CD4-positive, alpha-beta memory T cell (primary cell): ENCODE measurements around the gene ADAP1. TPM values are rescaled to one million over a fixed set of nuclear protein-coding genes. Genes with fewer than 3 reads are reported as not detected.

Source experiments
- CTCF ChIA-PET: fragments of 350-600 bp; sonication (Branson Sonifier 250); formaldehyde crosslinking; loops from one replicate; lab custom pipeline; 2021; ENCODE audit warnings: inconsistent platforms; ENCODE audit not compliant: partially characterized antibody; lab: Charles Lee
- POLR2A ChIA-PET: fragments of 350-600 bp; sonication (Branson Sonifier 250); formaldehyde crosslinking; loops from one replicate; lab custom pipeline; 2021; ENCODE audit not compliant: partially characterized antibody; lab: Charles Lee
- DNase-seq, 5 donors: peaks; one replicate each; pipeline versions ENCODE4 v3.0.0 to v3.0.0-alpha.2; 2020 to 2022; ENCODE audit warnings: mixed read lengths in 1 of 5
- H3K27ac ChIP-seq: one replicate; pipeline ENCODE4 v1.7.0; 2013; ENCODE audit warnings: low read depth, low read length
- H3K27me3 ChIP-seq: 2 replicates; pipeline ENCODE4 v1.7.0; 2013; ENCODE audit warnings: mild to moderate bottlenecking, low read length, moderate library complexity; ENCODE audit not compliant: insufficient read depth
- H3K36me3 ChIP-seq: 2 replicates; pipeline ENCODE4 v1.7.0; 2013; ENCODE audit warnings: mild to moderate bottlenecking, low read length, moderate library complexity; ENCODE audit not compliant: insufficient read depth
- H3K4me1 ChIP-seq: 2 replicates; pipeline ENCODE4 v1.7.0; 2013; ENCODE audit warnings: mild to moderate bottlenecking, low read length, moderate library complexity; ENCODE audit not compliant: insufficient read depth
- H3K4me3 ChIP-seq, 2 donors: one replicate each; pipeline ENCODE4 v1.7.0; 2013; ENCODE audit warnings: low read length in 2 of 2, mild to moderate bottlenecking in 1 of 2
- H3K9me3 ChIP-seq, 2 donors: one replicate each; pipeline ENCODE4 v1.7.0; 2013; ENCODE audit warnings: low read length in 2 of 2, control low read depth in 1 of 2; ENCODE audit not compliant: control insufficient read depth in 1 of 2
- H3K27ac Mint-ChIP-seq, 7 donors: one replicate each; pipeline ENCODE4 v1.8.0; 2020 to 2021; ENCODE audit warnings: mixed read lengths in 7 of 7, mild to moderate bottlenecking in 6 of 7, inconsistent platforms in 3 of 7, moderate library complexity in 3 of 7
- H3K27me3 Mint-ChIP-seq, 2 donors: one replicate each; pipeline ENCODE4 v1.8.0; 2020 to 2021; ENCODE audit warnings: mixed read lengths in 2 of 2
- H3K36me3 Mint-ChIP-seq, 2 donors: one replicate each; pipeline ENCODE4 v1.8.0; 2020 to 2021; ENCODE audit warnings: mixed read lengths in 2 of 2, inconsistent platforms in 1 of 2, mild to moderate bottlenecking in 1 of 2
- H3K4me1 Mint-ChIP-seq, 4 donors: one replicate each; pipeline ENCODE4 v1.8.0; 2020 to 2021; ENCODE audit warnings: mixed read lengths in 4 of 4, mild to moderate bottlenecking in 1 of 4
- H3K4me3 Mint-ChIP-seq, 8 donors: one replicate each; pipeline ENCODE4 v1.8.0; 2020 to 2021; ENCODE audit warnings: mixed read lengths in 8 of 8, mild to moderate bottlenecking in 7 of 8, moderate library complexity in 6 of 8, inconsistent platforms in 3 of 8
- H3K9me3 Mint-ChIP-seq, 8 donors: one replicate each; pipeline ENCODE4 v1.8.0; 2020 to 2021; ENCODE audit warnings: mixed read lengths in 8 of 8, mild to moderate bottlenecking in 5 of 8, inconsistent platforms in 3 of 8, moderate library complexity in 1 of 8
- intact Hi-C: fragments of 100-400 bp; cut with micrococcal nuclease; formaldehyde crosslinking; loops from one replicate; pipeline ENCODE4 v1.15.1; 2023
- polyA plus RNA-seq, 2 donors: library from polyadenylated mRNA; unstranded; fragments of 300-500 nt; fragmentation: Illumina TruSeq; gene quantifications; one replicate each; pipeline ENCODE4 v1.2.3, GENCODE V29; 2021
- total RNA-seq, 2 experiments: library from RNA; stranded (reverse); gene quantifications; one replicate each; pipeline ENCODE4 v1.2.3, GENCODE V29; 2021

ADAP1 gene
- total and polyA plus RNA-seq, 4 experiments from 2014 or later = 5.1 to 10.0 (median 8.8) TPM

- Histone ChIP-seq H3K36me3 (peaks cover 9% of the 10 kb centered on the region), H3K4me1 (peaks cover 25% of the 10 kb centered on the region), H3K27ac (no peak overlapping the region), H3K9me3 (no peaks in the 10 kb centered on the region), H3K27me3 (no peaks in the 10 kb centered on the region), H3K4me3 (no peak overlapping the region)
- no peak for DNase-seq
- no peaks in the 10 kb centered on the region for H3K27me3 Mint-ChIP-seq
- POLR2A ChIA-PET = no interaction called here
- H3K9me3 Mint-ChIP-seq = no peaks in the 10 kb centered on the region
- H3K4me3 Mint-ChIP-seq = peak overlapping the region in 1 of 8 donors; percentile 27
- H3K27ac Mint-ChIP-seq = peak overlapping the region in 1 of 7 donors; percentile 54
- CTCF ChIA-PET = interaction anchor here (1.3 to 7.9 kb wide), 2 partner anchors 11 to 16 kb away, joined by 5 to 54 read pairs; no protein-coding TSS in a partner anchor
- intact Hi-C loops = no loop called here
- H3K36me3 Mint-ChIP-seq = peaks cover 2 to 6% of the 10 kb centered on the region in 2 donors
- H3K4me1 Mint-ChIP-seq = peaks cover 4 to 21% (median 14%) of the 10 kb centered on the region in 4 donors
Observed at GRCh38 chr7:977326-978048, 23.0 kb upstream of the ADAP1 start.

- Histone ChIP-seq H3K27ac (no peak overlapping the region), H3K36me3 (peaks cover 14% of the 10 kb centered on the region), H3K9me3 (no peaks in the 10 kb centered on the region), H3K4me1 (peaks cover 31% of the 10 kb centered on the region), H3K27me3 (no peaks in the 10 kb centered on the region), H3K4me3 (no peak overlapping the region)
- CTCF ChIA-PET = interaction anchor here (7.9 kb wide), 1 partner anchor 16 kb away, joined by 54 read pairs; no protein-coding TSS in a partner anchor
- Mint-ChIP-seq H3K9me3 (no peaks in the 10 kb centered on the region), H3K27me3 (no peaks in the 10 kb centered on the region), H3K36me3 (peaks cover 7 to 11% of the 10 kb centered on the region in 2 donors), H3K4me3 (no peak overlapping the region), H3K27ac (peak overlapping the region in 2 of 7 donors; percentile 47 to 54), H3K4me1 (peaks cover 7 to 27% (median 19%) of the 10 kb centered on the region in 4 donors)
- intact Hi-C loops = no loop called here
- POLR2A ChIA-PET = no interaction called here
- DNase-seq = no peak
Observed at GRCh38 chr7:976901-977325, 22.4 kb upstream of the ADAP1 start.

GRCh38 chr7:975702-976473 is 21.4 kb upstream of the ADAP1 start:
- Mint-ChIP-seq H3K27me3 (no peaks in the 10 kb centered on the region), H3K4me3 (peak overlapping the region; percentile 40 to 94 (median 55)), H3K9me3 (no peaks in the 10 kb centered on the region), H3K27ac (peak overlapping the region in 4 of 7 donors; percentile 4 to 90 (median 78)), H3K4me1 (peaks cover 12 to 34% (median 24%) of the 10 kb centered on the region in 4 donors), H3K36me3 (peaks cover 14 to 18% of the 10 kb centered on the region in 2 donors)
- ChIA-PET CTCF (interaction anchor here (1.3 to 7.9 kb wide), 5 partner anchors 9 to 90 kb away, joined by 3 to 54 read pairs (median 8); no protein-coding TSS in a partner anchor), POLR2A (interaction anchor here (0.8 to 4.6 kb wide), 21 partner anchors 9 to 392 kb away, joined by 3 to 78 read pairs (median 4); partner anchors contain the start of genes ADAP1, GET4, GPR146 and ZFAND2A)
- intact Hi-C loops = loop anchor here (1.0 to 2.0 kb wide), 4 partner anchors 53 to 184 kb away; partner anchors contain the start of genes GET4 and ZFAND2A
- DNase-seq = peak in 1 of 5 donors; percentile 52
- Histone ChIP-seq H3K36me3 (peaks cover 22% of the 10 kb centered on the region), H3K27me3 (no peaks in the 10 kb centered on the region), H3K4me3 (peak overlapping the region in 1 of 2 donors; percentile 94), H3K4me1 (peaks cover 36% of the 10 kb centered on the region), H3K9me3 (no peaks in the 10 kb centered on the region), H3K27ac (peak overlapping the region; percentile 99)

- peaks cover 26% of the 10 kb centered on the region for H3K36me3 ChIP-seq
- DNase-seq = peak; percentile 87 to 94 (median 88)
- CTCF ChIA-PET = interaction anchor here (1.1 to 7.9 kb wide), 7 partner anchors 8 to 196 kb away, joined by 3 to 54 read pairs (median 7); no protein-coding TSS in a partner anchor
Observed at GRCh38 chr7:974820-975681, 20.6 kb upstream of the ADAP1 start, which contains the start of gene COX19. Gene COX19, minus strand, starts transcription at chr7:975549. Its CDS starts 40 bp downstream, at chr7:975509.

GRCh38 chr7:974172-974571 is 19.7 kb upstream of the ADAP1 start:
- H3K4me3 Mint-ChIP-seq = peak overlapping the region; percentile 89 to 96 (median 94)
- H3K27ac Mint-ChIP-seq = peak overlapping the region; percentile 90 to 97 (median 93)
- CTCF ChIA-PET = interaction anchor here (1.1 to 7.9 kb wide), 8 partner anchors 15 to 196 kb away, joined by 3 to 54 read pairs (median 4); no protein-coding TSS in a partner anchor
- Histone ChIP-seq H3K27me3 (no peaks in the 10 kb centered on the region), H3K9me3 (no peaks in the 10 kb centered on the region), H3K4me1 (peaks cover 38% of the 10 kb centered on the region), H3K36me3 (peaks cover 31% of the 10 kb centered on the region), H3K27ac (peak overlapping the region; percentile 99), H3K4me3 (peak overlapping the region; percentile 58 to 94)
- H3K4me1 Mint-ChIP-seq = peaks cover 13 to 37% (median 26%) of the 10 kb centered on the region in 4 donors
- intact Hi-C loops = loop anchor here (2.0 kb wide), 1 partner anchor 55 kb away; no protein-coding TSS in a partner anchor
- no peaks in the 10 kb centered on the region for H3K9me3 Mint-ChIP-seq
- H3K36me3 Mint-ChIP-seq = peaks cover 16 to 25% of the 10 kb centered on the region in 2 donors
- DNase-seq = peak in 1 of 5 donors; percentile 59
- POLR2A ChIA-PET = interaction anchor here (0.7 to 4.6 kb wide), 8 partner anchors 10 to 99 kb away, joined by 5 to 78 read pairs (median 7); partner anchors contain the start of gene GET4
- H3K27me3 Mint-ChIP-seq = no peaks in the 10 kb centered on the region

More at GRCh38 chr7:974820-975681, 20.6 kb upstream of the ADAP1 start, which contains the start of gene COX19:
- Histone ChIP-seq H3K4me3 (peak within 1 kb of the TSS; percentile 58 to 94), H3K4me1 (peaks cover 38% of the 10 kb centered on the region), H3K9me3 (no peaks in the 10 kb centered on the region), H3K27ac (peak within 1 kb of the TSS; percentile 99), H3K27me3 (no peaks in the 10 kb centered on the region)
- H3K4me1 Mint-ChIP-seq = peaks cover 13 to 37% (median 26%) of the 10 kb centered on the region in 4 donors
- H3K4me3 Mint-ChIP-seq = peak within 1 kb of the TSS; percentile 89 to 96 (median 94)
- intact Hi-C loops = loop anchor here (1.0 to 2.0 kb wide), 4 partner anchors 52 to 185 kb away; partner anchors contain the start of genes GET4 and ZFAND2A
- H3K27ac Mint-ChIP-seq = peak within 1 kb of the TSS; percentile 90 to 97 (median 93)
- H3K36me3 Mint-ChIP-seq = peaks cover 16 to 20% of the 10 kb centered on the region in 2 donors
- H3K9me3 Mint-ChIP-seq = no peaks in the 10 kb centered on the region
- POLR2A ChIA-PET = interaction anchor here (0.7 to 4.6 kb wide), 32 partner anchors 8 to 613 kb away, joined by 3 to 78 read pairs (median 4); partner anchors contain the start of genes ADAP1, GET4, GPR146 and ZFAND2A
- H3K27me3 Mint-ChIP-seq = no peaks in the 10 kb centered on the region
